Esophagus squamous epithelium (tissue), 5 donors: Measurements from ENCODE around the gene AKT2. TPM values are rescaled to one million over a fixed set of nuclear protein-coding genes. Genes with fewer than 3 reads are reported as not detected.

ENCODE experiments used
- DNase-seq: peaks from one replicate; lab custom pipeline; 2025; lab: John Stamatoyannopoulos, UW
- H3K27ac ChIP-seq, 4 donors: fragments of 200-600 bp; sonication (generic); one replicate each; pipeline ENCODE4 v1.5.1; 2016 to 2019; ENCODE audit warnings: mild to moderate bottlenecking in 1 of 4
- H3K27me3 ChIP-seq, 4 donors: fragments of 200-600 bp; sonication (generic); 1 replicate in 3 of 4; 2 replicates in 1 of 4; pipeline versions ENCODE4 v1.5.1 to v1.6.0; 2017 to 2021; ENCODE audit warnings: antibody characterized with exemption in 1 of 4
- H3K36me3 ChIP-seq, 3 donors: fragments of 200-600 bp; sonication (generic); one replicate each; pipeline ENCODE4 v1.5.1; 2016 to 2019
- H3K4me1 ChIP-seq, 3 donors: fragments of 200-600 bp; sonication (generic); one replicate each; pipeline ENCODE4 v1.5.1; 2017 to 2019
- H3K4me3 ChIP-seq, 4 donors: fragments of 200-600 bp; sonication (generic); 1 replicate in 3 of 4; 2 replicates in 1 of 4; pipeline ENCODE4 v1.5.1; 2016 to 2019; ENCODE audit warnings: mild to moderate bottlenecking in 2 of 4, moderate library complexity in 1 of 4
- H3K9me3 ChIP-seq, 3 donors: fragments of 200-600 bp; sonication (generic); one replicate each; pipeline ENCODE4 v1.5.1; 2016 to 2019
- POLR2A ChIP-seq, 4 donors: fragments of 450-650 bp; IDR thresholded peaks; one replicate each; pipeline ENCODE4 v1.6.1; 2017; ENCODE audit warnings: antibody characterized with exemption in 4 of 4, mild to moderate bottlenecking in 4 of 4, moderate library complexity in 3 of 4
- WGBS, 2 donors: methylation state at CpG; one replicate each; pipeline ENCODE4 v1.1.5; 2018; 5-methylcytosine and 5-hydroxymethylcytosine counted together
- intact Hi-C: fragments of 100-400 bp; cut with DNase I; formaldehyde crosslinking; loops from one replicate; pipeline ENCODE4 v1.15.0; 2022
- total RNA-seq, 4 donors: library from RNA; depleted of rRNA; stranded (reverse); fragments of >200 nt; gene quantifications; one replicate each; pipeline ENCODE4 v1.1.0, GENCODE V29; 2016
- TF ChIP-seq, protein P1 (sequence below), 6 experiments: fragments of 450-650 bp in 4 of 6; fragments of 200-600 bp in 2 of 6; sonication (generic) in 2 of 6; IDR thresholded peaks; one replicate each; pipeline ENCODE4 v1.5.1; 2016 to 2019; ENCODE audit warnings: antibody characterized with exemption in 6 of 6, mild to moderate bottlenecking in 4 of 6, moderate library complexity in 4 of 6
- donor health status: DM: yes; HTN: yes; CAD: no.

Gene AKT2
- total RNA-seq, 4 donors from 2014 or later: 59.0 to 84.7 (median 69.0) TPM

DNA sequence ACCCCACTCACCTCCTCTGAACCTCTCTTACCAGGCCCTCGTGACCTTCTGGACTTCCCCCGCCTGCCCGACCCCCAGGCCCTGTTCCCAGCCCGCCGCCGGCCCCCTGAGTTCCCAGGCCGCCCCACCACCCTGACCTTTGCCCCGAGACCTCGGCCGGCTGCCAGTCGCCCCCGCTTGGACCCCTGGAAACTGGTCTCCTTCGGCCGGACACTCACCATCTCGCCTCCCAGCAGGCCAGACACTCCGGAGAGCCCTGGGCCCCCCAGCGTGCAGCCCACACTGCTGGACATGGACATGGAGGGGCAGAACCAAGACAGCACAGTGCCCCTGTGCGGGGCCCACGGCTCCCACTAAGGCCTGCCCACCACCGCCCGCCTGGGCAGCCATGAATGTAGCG, 70.2 kb downstream of the AKT2 start:
- WGBS, 2 donors: 74 to 100% methylated on average over 1 to 3 of the region's 22 CpGs
- Histone ChIP-seq H3K36me3 (peaks cover 0 to 31% (median 5%) of the 10 kb centered on the region in 3 donors), H3K9me3 (no peaks in the 10 kb centered on the region), H3K4me1 (peaks cover 0 to 21% (median 9%) of the 10 kb centered on the region in 3 donors), H3K27ac (no peak overlapping the region), H3K27me3 (peaks cover 10 to 43% (median 23%) of the 10 kb centered on the region in 4 donors), H3K4me3 (no peak overlapping the region)
- DNase-seq: no peak
- TF ChIP-seq POLR2A (IDR thresholded peaks at IDR 0.05): no peak
- TF ChIP-seq, protein P1, sequence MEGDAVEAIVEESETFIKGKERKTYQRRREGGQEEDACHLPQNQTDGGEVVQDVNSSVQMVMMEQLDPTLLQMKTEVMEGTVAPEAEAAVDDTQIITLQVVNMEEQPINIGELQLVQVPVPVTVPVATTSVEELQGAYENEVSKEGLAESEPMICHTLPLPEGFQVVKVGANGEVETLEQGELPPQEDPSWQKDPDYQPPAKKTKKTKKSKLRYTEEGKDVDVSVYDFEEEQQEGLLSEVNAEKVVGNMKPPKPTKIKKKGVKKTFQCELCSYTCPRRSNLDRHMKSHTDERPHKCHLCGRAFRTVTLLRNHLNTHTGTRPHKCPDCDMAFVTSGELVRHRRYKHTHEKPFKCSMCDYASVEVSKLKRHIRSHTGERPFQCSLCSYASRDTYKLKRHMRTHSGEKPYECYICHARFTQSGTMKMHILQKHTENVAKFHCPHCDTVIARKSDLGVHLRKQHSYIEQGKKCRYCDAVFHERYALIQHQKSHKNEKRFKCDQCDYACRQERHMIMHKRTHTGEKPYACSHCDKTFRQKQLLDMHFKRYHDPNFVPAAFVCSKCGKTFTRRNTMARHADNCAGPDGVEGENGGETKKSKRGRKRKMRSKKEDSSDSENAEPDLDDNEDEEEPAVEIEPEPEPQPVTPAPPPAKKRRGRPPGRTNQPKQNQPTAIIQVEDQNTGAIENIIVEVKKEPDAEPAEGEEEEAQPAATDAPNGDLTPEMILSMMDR (IDR thresholded peaks at IDR 0.05): no peak
- intact Hi-C loops: loop anchor here (10.0 kb wide), 1 partner anchor 70 kb away; no protein-coding TSS in a partner anchor

DNA sequence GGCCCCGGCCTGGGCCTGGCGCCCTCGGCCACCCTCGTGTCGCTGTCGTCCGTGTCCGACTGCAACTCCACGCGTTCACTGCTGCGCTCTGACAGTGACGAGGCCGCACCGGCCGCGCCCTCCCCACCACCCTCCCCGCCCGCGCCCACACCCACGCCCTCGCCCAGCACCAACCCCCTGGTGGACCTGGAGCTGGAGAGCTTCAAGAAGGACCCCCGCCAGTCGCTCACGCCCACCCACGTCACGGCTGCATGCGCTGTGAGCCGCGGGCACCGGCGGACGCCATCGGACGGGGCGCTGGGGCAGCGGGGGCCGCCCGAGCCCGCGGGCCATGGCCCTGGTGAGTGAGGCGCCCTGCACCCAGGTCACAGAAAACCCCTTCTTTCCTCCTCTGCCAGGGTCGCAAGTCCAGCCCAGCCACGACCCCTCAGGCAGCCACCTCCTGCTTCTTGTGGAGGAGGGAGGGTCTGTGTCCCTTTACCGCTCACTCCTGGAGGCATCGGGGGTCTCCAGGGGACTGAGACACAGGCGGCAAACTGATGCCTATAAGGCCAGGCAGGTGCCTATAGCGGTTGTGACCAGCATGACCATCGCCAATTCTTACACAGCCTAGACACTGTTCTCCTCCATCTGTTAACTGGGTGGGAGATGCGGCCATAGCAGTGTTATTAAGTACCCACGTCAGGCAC, 71.1 kb downstream of the AKT2 start:
- intact Hi-C loops: loop anchor here (10.0 kb wide), 1 partner anchor 69 kb away; no protein-coding TSS in a partner anchor
- DNase-seq: no peak
- H3K9me3 ChIP-seq: no peaks in the 10 kb centered on the region
- no peak overlapping the region for H3K4me3 ChIP-seq
- H3K4me1 ChIP-seq: peaks cover 0 to 21% (median 9%) of the 10 kb centered on the region in 3 donors
- 88 to 97% methylated on average over 4 to 7 of the region's 50 CpGs for WGBS, 2 donors
- peaks cover 0 to 40% (median 5%) of the 10 kb centered on the region in 3 donors for H3K36me3 ChIP-seq
- no peak for TF ChIP-seq POLR2A (IDR thresholded peaks at IDR 0.05)
- TF ChIP-seq, protein P1 (IDR thresholded peaks at IDR 0.05): no peak
- peaks cover 10 to 34% (median 20%) of the 10 kb centered on the region in 4 donors for H3K27me3 ChIP-seq
- no peak overlapping the region for H3K27ac ChIP-seq

DNA sequence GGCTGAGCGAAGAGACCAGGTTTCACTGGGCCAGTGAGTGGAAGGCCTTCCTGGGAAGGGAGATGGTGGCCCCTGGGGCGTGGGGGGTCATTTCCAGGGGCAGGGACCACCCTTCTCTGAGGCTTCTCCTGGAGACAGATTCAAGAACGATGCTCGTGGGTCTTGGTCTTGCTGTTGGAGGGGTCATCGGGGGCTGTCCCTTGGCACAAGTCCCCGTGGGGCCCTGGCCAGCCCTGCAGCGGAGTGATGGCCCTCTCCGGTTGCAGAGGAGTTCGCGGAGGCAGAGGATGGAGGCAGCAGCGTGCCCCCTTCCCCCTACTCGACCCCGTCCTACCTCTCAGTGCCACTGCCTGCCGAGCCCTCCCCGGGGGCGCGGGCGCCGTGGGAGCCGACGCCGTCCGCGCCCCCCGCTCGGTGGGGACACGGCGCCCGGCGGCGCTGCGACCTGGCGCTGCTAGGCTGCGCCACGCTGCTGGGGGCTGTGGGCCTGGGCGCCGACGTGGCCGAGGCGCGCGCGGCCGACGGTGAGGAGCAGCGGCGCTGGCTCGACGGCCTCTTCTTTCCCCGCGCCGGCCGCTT, 71.8 kb downstream of the AKT2 start:
- Histone ChIP-seq H3K9me3 (no peaks in the 10 kb centered on the region), H3K36me3 (peaks cover 0 to 45% (median 5%) of the 10 kb centered on the region in 3 donors), H3K27me3 (peaks cover 10 to 27% (median 17%) of the 10 kb centered on the region in 4 donors), H3K27ac (no peak overlapping the region), H3K4me1 (peaks cover 0 to 19% (median 9%) of the 10 kb centered on the region in 3 donors), H3K4me3 (no peak overlapping the region)
- WGBS, 2 donors: 80% methylated on average over 1 of the region's 53 CpGs; no CpG with 5 or more reads in 1 of the 2 donors
- TF ChIP-seq, protein P1 (IDR thresholded peaks at IDR 0.05): no peak
- TF ChIP-seq POLR2A (IDR thresholded peaks at IDR 0.05): no peak
- intact Hi-C loops: loop anchor here (10.0 kb wide), 1 partner anchor 69 kb away; no protein-coding TSS in a partner anchor
- no peak for DNase-seq

DNA sequence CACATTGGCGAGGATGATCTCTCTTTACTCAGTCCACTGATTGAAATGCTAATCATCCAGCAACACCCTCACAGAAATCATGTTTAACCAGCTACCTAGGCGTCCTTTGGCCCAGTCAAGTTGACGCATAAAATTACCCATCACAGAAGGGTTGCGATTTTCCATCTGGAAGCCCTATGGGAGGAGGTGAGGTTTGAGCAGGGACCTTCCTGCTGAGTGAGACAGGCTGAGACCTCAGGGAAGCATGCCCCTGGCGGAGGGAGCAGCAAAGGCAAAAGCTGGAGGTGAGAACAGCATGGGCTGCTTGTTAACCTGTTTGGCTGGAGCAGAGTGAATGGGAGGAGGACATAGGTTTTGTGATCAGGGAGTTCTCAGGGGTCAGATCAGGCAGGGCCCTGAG, 74.3 kb downstream of the AKT2 start:
- WGBS, 2 donors: 92 to 95% methylated on average over 2 to 4 of the region's 5 CpGs
- Histone ChIP-seq H3K27me3 (peaks cover 0 to 3% (median 0%) of the 10 kb centered on the region in 4 donors), H3K36me3 (peaks cover 0 to 55% (median 5%) of the 10 kb centered on the region in 3 donors), H3K9me3 (no peaks in the 10 kb centered on the region), H3K27ac (no peak overlapping the region), H3K4me1 (no peaks in the 10 kb centered on the region), H3K4me3 (no peak overlapping the region)
- no peak for DNase-seq
- intact Hi-C loops: loop anchor here (10.0 kb wide), 1 partner anchor 66 kb away; no protein-coding TSS in a partner anchor
- TF ChIP-seq, protein P1 (IDR thresholded peaks at IDR 0.05): no peak
- no peak for TF ChIP-seq POLR2A (IDR thresholded peaks at IDR 0.05)

DNA sequence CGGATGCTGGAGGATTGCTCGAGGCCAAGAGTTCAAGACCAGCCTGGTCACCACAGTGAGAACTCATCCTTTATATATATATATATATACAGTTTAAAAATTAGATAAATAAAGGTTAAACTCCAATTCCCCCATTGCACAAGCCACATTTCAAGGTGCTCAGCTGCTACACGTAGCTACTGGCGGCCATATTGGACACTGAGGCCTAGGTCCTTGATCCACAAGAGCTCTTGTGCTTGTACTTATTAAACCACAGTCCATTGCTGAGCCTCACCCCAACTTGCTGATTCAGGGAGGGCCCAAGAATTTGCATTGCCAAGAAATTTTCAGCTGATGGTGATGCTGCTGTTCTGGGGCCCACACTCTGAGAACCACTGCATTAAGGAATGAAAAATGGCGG, 76.5 kb downstream of the AKT2 start:
- TF ChIP-seq, protein P1 (IDR thresholded peaks at IDR 0.05): no peak
- no peak for TF ChIP-seq POLR2A (IDR thresholded peaks at IDR 0.05)
- Histone ChIP-seq H3K27me3 (no peaks in the 10 kb centered on the region), H3K27ac (no peak overlapping the region), H3K9me3 (no peaks in the 10 kb centered on the region), H3K4me1 (no peaks in the 10 kb centered on the region), H3K4me3 (no peak overlapping the region), H3K36me3 (peaks cover 0 to 78% (median 5%) of the 10 kb centered on the region in 3 donors)
- intact Hi-C loops: no loop called here
- 91 to 98% methylated on average over 5 of the region's 5 CpGs for WGBS, 2 donors
- DNase-seq: no peak
